ENCODE measurements around the gene DDOST.
"Not testable (repeated sequence)": the region's sequence is repeated elsewhere in the genome, so short reads cannot be mapped to it uniquely, and the experiment has no call there.

The DDOST gene

GRCh38 chr1:20619999-20620398, 41.2 kb downstream of the DDOST start:
- no peak for DNase-seq

DNA sequence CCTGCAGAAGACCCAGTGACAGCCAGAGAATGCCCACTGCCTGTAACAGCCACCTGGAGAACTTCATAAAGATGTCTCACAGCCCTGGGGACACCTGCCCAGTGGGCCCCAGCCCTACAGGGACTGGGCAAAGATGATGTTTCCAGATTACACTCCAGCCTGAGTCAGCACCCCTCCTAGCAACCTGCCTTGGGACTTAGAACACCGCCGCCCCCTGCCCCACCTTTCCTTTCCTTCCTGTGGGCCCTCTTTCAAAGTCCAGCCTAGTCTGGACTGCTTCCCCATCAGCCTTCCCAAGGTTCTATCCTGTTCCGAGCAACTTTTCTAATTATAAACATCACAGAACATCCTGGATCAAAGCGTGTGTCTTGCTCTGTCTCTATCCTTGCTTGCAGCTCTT, 42.6 kb downstream of the DDOST start:
- DNase-seq = no peak

DNA sequence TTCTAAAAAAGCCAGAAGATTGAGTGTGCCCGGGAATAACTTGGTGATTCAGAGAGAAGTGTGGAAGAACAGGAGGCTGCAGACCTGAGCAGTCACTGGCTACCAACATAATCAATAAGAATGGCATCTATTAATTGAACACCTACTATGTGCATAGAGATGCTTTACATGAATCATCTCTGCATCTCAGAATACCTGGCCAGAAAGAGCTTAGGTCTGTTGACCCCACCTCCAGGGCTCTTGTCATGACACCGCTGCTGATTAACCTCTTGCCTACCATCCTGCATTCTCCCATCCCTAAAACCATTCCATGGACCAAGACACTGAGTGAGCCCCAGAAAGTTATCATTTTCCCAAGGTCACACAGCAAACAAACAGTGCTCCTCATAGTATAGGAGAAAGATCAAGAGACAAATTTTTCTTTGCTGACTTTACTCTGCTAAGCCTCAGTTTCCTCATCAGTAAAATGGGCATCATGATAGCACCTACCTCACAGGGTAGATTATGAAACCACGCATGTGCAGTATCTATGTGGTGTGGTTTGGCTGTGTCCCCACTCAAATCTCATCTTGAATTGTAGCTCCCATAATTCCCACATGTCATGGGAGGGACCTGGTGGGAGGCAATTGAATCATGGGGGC, 44.2 kb downstream of the DDOST start:
- no peak for DNase-seq

DNA sequence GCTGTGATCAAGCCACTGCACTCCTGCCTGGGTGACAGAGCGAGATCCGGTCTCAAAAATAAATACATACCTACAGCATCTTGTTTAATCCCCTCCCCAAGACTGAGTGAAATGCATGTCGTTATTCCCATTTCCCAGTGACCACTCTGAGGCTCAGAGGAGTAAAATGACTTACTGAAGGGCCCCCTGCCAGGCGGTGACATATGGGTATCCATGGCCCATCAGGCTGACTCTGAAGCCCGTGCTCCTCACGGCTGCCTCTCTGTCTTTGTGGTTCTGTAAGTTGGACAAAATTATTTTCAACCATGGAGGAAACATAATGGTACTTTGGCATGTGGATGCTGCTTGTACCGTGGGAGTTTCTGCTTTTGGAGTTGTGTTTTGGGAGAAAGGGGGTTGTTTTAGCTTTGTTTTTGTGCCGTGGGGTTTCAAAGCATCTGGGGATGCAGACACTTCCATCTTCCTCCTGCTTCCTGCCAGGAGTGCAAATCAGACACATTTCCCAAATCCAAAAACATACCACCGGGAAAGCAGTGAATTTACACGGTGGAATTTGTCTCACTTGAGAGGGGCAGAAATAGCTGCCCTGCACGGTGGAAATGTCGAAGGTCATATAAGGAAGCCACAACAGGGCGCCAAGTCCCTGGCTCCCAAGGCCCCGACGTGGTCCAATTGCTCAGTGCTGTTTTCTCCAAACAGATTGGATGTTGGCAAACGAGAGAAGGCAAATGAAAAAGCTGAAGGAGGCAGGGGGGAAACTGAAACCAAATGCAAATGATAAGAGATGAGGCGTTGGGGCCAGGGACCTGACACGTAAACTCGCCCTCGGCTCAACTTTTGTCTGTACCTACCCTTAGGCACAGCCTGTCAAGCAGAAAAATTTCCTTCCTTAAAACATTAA, 45.0 kb downstream of the DDOST start:
- DNase-seq = no peak

GRCh38 chr1:20614131-20614579, 47.0 kb downstream of the DDOST start:
- no peak for DNase-seq

DNA sequence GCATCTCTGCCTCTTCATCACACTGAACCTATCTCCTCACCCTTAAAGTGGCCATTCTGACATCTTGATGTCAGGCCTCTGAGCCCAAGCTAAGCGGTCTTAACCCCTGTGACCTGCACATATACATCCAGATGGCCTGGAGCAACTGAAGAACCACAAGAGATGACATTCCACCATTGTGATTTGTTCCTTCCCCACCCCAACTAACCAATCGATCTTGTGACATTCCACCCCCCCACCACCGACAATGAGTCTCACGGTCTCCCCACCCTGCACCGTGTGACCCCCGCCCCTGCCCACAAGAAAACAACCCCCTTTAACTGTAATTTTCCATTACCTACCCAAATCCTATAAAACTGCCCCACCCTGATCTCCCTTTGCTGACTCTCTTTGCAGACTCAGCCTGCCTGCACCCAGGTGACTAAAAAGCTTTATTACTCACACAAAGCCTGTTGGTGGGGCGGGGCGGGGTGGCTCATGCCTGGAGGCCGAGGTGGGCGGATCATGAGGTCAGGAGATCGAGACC, 48.9 kb downstream of the DDOST start:
- no peak for DNase-seq

- DNase-seq = no peak
Measured at GRCh38 chr1:20611652-20612051, 49.5 kb downstream of the DDOST start.

DNA sequence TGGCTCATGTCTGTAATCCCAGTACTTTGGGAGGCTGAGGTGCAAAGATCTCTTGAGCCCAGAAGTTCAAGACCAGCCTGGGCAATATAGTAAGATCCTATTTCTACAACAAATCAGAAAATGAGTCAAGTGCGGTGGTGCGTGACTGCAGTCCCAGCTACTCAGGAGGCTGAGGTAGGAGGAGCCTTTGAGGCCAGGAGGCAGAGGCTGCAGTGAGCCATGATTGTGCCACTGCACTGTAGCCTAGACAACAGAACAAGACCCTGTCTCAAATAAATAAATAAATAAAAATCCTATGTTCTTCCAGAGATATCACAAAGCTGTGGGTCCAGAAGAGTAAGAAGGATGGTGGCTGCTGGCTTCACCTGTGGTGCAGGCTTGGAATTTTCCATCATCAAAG, 50.2 kb downstream of the DDOST start:
- no peak for DNase-seq

DNA sequence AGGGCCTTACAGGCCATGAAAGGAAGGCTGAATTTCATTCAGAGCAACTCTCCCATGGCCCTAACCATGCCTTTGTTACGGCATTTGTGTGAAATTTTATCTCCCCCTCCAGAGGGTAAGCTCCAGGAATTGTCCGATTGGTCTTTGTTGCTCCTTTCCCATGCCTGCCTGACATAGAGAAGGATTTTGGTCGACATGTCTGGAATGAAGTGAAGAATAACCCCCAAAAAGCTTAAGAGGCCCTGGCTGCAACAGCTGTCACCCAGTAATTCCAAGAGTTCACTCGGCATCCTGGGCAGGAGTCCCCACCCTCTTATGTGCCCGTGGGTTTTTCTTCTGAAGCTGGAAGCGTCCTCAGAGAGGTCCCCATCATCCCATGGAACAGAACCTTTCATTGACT, 51.6 kb downstream of the DDOST start:
- DNase-seq = no peak

DNA sequence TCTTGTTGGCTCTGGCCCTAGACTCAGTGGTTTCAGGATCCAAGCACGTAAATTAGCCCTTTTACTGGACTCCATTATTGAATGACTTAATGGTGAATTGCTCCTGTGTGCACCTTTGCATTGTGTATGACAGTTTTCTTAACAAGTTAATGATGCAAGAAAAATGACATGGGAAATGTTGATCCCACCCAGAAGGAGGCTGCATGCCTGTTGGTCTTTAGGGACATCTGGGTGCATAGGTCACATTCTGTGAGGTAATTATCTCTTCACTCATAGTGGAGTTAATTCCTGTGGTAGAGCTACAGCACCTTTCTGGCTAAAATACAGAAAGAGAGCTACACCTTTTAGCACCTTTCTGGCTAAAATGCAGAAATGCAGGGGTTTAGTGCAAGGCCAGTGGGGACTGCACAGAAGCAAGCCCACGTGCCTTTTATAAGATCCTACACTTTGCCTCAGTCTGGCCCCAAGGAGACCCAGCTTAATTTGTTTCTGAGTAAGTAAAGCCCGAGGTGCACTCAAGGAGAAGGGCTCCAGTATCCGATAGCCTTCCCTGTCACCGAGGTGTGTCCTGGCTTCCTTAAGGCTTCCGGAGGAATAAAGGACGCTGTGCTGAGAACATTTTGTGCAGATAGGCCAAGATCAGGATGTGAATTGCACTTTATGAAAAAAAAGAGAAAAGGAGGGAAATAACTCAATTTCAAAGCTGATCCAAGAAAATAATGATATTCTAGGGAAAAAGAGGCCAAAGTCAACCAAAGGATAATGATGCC, 54.2 kb downstream of the DDOST start:
- DNase-seq = not testable (repeated sequence)

DNA sequence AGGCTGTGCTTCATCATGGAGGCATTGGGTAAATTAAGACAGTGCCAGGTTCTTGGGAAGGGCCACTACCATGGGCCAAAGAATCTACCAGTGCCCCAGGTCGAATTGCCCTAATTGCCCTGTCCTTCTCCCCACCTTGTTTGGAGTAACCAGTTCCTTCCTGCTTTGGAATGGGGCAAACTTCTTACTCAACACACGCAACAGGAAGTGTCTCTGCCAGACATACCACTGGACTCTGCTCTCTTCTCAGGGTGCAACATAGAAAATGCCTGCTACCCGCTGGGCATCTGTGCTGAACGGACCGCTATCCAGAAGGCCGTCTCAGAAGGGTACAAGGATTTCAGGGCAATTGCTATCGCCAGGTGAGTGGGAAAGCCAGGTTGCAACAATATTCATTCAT, 56.5 kb downstream of the DDOST start:
- DNase-seq = no peak

- DNase-seq = no peak
Measured at GRCh38 chr1:20603504-20604464, 57.4 kb downstream of the DDOST start.

- no peak for DNase-seq
Measured at GRCh38 chr1:20602851-20603450, 58.2 kb downstream of the DDOST start.

All from activated gamma-delta T cell (primary cell).